GM12878 (cell line): ENCODE results near the gene CD58. TPM values are rescaled to one million over a fixed set of nuclear protein-coding genes. Genes with fewer than 3 reads are reported as not detected.

ENCODE experiments used
- ATAC-seq: fragments of 200-7000 bp; cut with Tn5 transposase; 3 replicates; pipeline ENCODE4 v1.9.1; 2020; ENCODE audit warnings: mild to moderate bottlenecking, moderate library complexity
- BruUV-seq: library from RNA; stranded (reverse); fragments of 400-500 nt; replicated peaks from 2 replicates; lab custom pipeline; 2021; lab: Mats Ljungman, UMichigan
- CTCF ChIA-PET: fragments of 300-600 bp; sonication (Branson Sonifier 250); formaldehyde crosslinking; extraction: SDS; loops from one replicate; lab custom pipeline; 2021; ENCODE audit warnings: inconsistent platforms; lab: Yijun Ruan, JAX
- POLR2A ChIA-PET: fragments of 350-600 bp; formaldehyde crosslinking; extraction: SDS; loops from one replicate; lab custom pipeline; 2021; ENCODE audit warnings: inconsistent platforms; lab: Charles Lee
- RAD21 ChIA-PET: fragments of 300-600 bp; sonication (Branson Sonifier 250); formaldehyde crosslinking; loops from one replicate; lab custom pipeline; 2023; ENCODE audit warnings: antibody characterized with exemption; ENCODE audit not compliant: unreplicated experiment; lab: Charles Lee
- SMC1A ChIA-PET: fragments of 300-600 bp; sonication (Branson Sonifier 250); formaldehyde crosslinking; loops from one replicate; lab custom pipeline; 2023; ENCODE audit not compliant: unreplicated experiment, uncharacterized antibody; lab: Charles Lee
- DNase-seq: peaks from one replicate; pipeline ENCODE4 v3.0.0-alpha.2; 2011; ENCODE audit warnings: low read depth, low spot score
- FAIRE-seq: peaks from 3 replicates; lab custom pipeline; 2011; peaks lifted over from hg19 to GRCh38; lab: Jason Lieb, UNC
- H2AFZ ChIP-seq: 2 replicates; pipeline ENCODE4 v1.6.0; 2011; ENCODE audit warnings: low read depth, low read length, control low read depth; ENCODE audit not compliant: control insufficient read depth
- H3K27ac ChIP-seq: 2 replicates; pipeline ENCODE4 v1.5.1; 2011; ENCODE audit warnings: control low read depth; ENCODE audit not compliant: control insufficient read depth, insufficient read depth
- H3K27me3 ChIP-seq, 2 experiments: replicated peaks in 1 of 2; 2 replicates each; pipeline versions ENCODE4 v1.6.0 to v1.6.1; 2011; ENCODE audit warnings: low read length in 1 of 2; ENCODE audit not compliant: control insufficient read depth in 2 of 2, insufficient read depth in 2 of 2
- H3K36me3 ChIP-seq, 2 experiments: 2 replicates each; pipeline ENCODE4 v1.5.1; 2011; ENCODE audit warnings: low read length in 1 of 2; ENCODE audit not compliant: control insufficient read depth in 2 of 2, insufficient read depth in 2 of 2
- H3K4me1 ChIP-seq: 2 replicates; pipeline ENCODE4 v1.6.1; 2011; ENCODE audit warnings: mild to moderate bottlenecking, low read length, moderate library complexity, mixed read lengths; ENCODE audit not compliant: control insufficient read depth, insufficient read depth
- H3K4me2 ChIP-seq: 2 replicates; pipeline ENCODE4 v1.6.0; 2011; ENCODE audit warnings: control low read depth; ENCODE audit not compliant: control insufficient read depth, insufficient read depth
- H3K4me3 ChIP-seq: fragments of 200-600 bp; sonication (generic); 2 replicates; pipeline ENCODE4 v1.5.1; 2016
- H3K79me2 ChIP-seq: 2 replicates; pipeline ENCODE4 v1.6.0; 2011; ENCODE audit warnings: low read length; ENCODE audit not compliant: control insufficient read depth, insufficient read depth
- H3K9ac ChIP-seq: 2 replicates; pipeline ENCODE4 v1.8.0; 2011; ENCODE audit warnings: low read length, control low read depth, mixed read lengths; ENCODE audit not compliant: control insufficient read depth, insufficient read depth
- H3K9me3 ChIP-seq: replicated peaks from 3 replicates; pipeline ENCODE4 v1.5.1; 2011; ENCODE audit warnings: mild to moderate bottlenecking, low read length; ENCODE audit not compliant: control insufficient read depth, insufficient read depth
- H4K20me1 ChIP-seq: 2 replicates; pipeline ENCODE4 v1.6.0; 2011; ENCODE audit not compliant: control insufficient read depth, insufficient read depth
- ASH2L ChIP-seq: fragments of 300-600, 200-600 bp; sonication (generic); IDR thresholded peaks from 2 replicates; pipeline ENCODE4 v1.6.1; 2017; ENCODE audit warnings: low read depth, mild to moderate bottlenecking, borderline replicate concordance
- CBX3 ChIP-seq: fragments of 200-600 bp; sonication (generic); IDR thresholded peaks from 2 replicates; pipeline ENCODE4 v1.6.1; 2016; ENCODE audit warnings: low read depth, borderline replicate concordance
- CREB1 ChIP-seq: IDR thresholded peaks from 2 replicates; pipeline ENCODE4 v1.6.1; 2012; ENCODE audit warnings: low read depth, mild to moderate bottlenecking, inconsistent platforms
- E4F1 ChIP-seq: fragments of 450-650 bp; IDR thresholded peaks from 2 replicates; pipeline ENCODE4 v1.6.1; 2018; ENCODE audit warnings: borderline replicate concordance, mild to moderate bottlenecking; ENCODE audit not compliant: partially characterized antibody
- IRF5 ChIP-seq: fragments of 450-650 bp; IDR thresholded peaks from 2 replicates; pipeline ENCODE4 v1.6.1; 2017; ENCODE audit warnings: borderline replicate concordance
- KLF5 ChIP-seq: fragments of 450-650 bp; IDR thresholded peaks from 2 replicates; pipeline ENCODE4 v1.6.1; 2014; ENCODE audit warnings: mild to moderate bottlenecking; ENCODE audit not compliant: partially characterized antibody
- POLR2A ChIP-seq: IDR thresholded peaks from 2 replicates; pipeline ENCODE4 v1.6.1; 2011; ENCODE audit warnings: low read depth, mild to moderate bottlenecking, low read length
- POU2F2 ChIP-seq: IDR thresholded peaks from 3 replicates; pipeline ENCODE4 v1.6.1; 2011; ENCODE audit warnings: low read depth, mild to moderate bottlenecking, low read length, borderline replicate concordance
- RAD21 ChIP-seq: IDR thresholded peaks from 2 replicates; pipeline ENCODE4 v1.6.1; 2011; ENCODE audit warnings: mild to moderate bottlenecking, low read depth, low read length, moderate library complexity; ENCODE audit not compliant: insufficient read depth
- RAD51 ChIP-seq: fragments of 450-650 bp; IDR thresholded peaks from 2 replicates; pipeline ENCODE4 v1.6.1; 2016; ENCODE audit warnings: moderate library complexity, mild to moderate bottlenecking, inconsistent platforms
- SMC3 ChIP-seq: IDR thresholded peaks from 2 replicates; pipeline ENCODE4 v1.6.1; 2011; ENCODE audit warnings: low read length, improper control_type of control experiment, borderline replicate concordance
- TAF1 ChIP-seq: IDR thresholded peaks from 2 replicates; pipeline ENCODE4 v1.6.1; 2011; ENCODE audit warnings: mild to moderate bottlenecking, low read depth, low read length, borderline replicate concordance
- ZNF687 ChIP-seq: fragments of 450-650 bp; IDR thresholded peaks from 2 replicates; pipeline ENCODE4 v1.6.1; 2017; ENCODE audit warnings: mild to moderate bottlenecking, moderate library complexity
- ZZZ3 ChIP-seq: IDR thresholded peaks from 2 replicates; pipeline ENCODE4 v1.6.1; 2011; ENCODE audit warnings: low read depth; ENCODE audit not compliant: control insufficient read depth, insufficient read length
- WGBS: methylation state at CpG from one replicate; pipeline ENCODE4 v1.1.6; 2016; ENCODE audit warnings: low lambda C conversion rate; ENCODE audit not compliant: insufficient replicate concordance, insufficient coverage; ENCODE audit errors: missing lambda C conversion rate; 5-methylcytosine and 5-hydroxymethylcytosine counted together
- in situ Hi-C: fragments of 300-500 bp; cut with MboI; formaldehyde crosslinking; loops from 9 replicates; pipeline ENCODE4 v1.14.3; 2018; ENCODE audit warnings: mixed read lengths
- intact Hi-C: fragments of 100-400 bp; cut with micrococcal nuclease; formaldehyde crosslinking; loops from one replicate; pipeline ENCODE4 v1.14.2; 2022; ENCODE audit not compliant: unreplicated experiment
- polyA plus RNA-seq, 11 experiments: library from polyadenylated mRNA; depleted of rRNA in 4 of 11; unstranded in 6 of 11; stranded (reverse) in 5 of 11; fragments of >200 nt; fragmentation: Nextera tagmentation in 4 of 11; fragmentation: Illumina TruSeq in 1 of 11; extraction: Ambion mirVana in 4 of 11; extraction: Trizol in 1 of 11; gene quantifications; 1 replicate in 1 of 11; 2 replicates in 10 of 11; pipeline versions ENCODE4 v1.2.1 to v1.2.3, GENCODE V29; 2011 to 2016; ENCODE audit warnings: inconsistent platforms in 2 of 11, missing spikeins in 2 of 11, low read depth in 1 of 11
- total RNA-seq, 4 experiments: library from RNA; depleted of rRNA in 3 of 4; stranded (reverse); fragments of >200 nt in 3 of 4; fragmentation: Illumina TruSeq in 1 of 4; extraction: Trizol in 1 of 4; gene quantifications; 2 replicates each; pipeline versions ENCODE4 v1.2.1 to v1.2.3, GENCODE V29; 2013 to 2021

CD58 gene
- total and polyA plus RNA-seq, 10 of the 15 experiments (the other 5 are each of a cell fraction or from before 2014, with no cell fraction given): 70.4 to 252 (median 129) TPM

- POLR2A ChIA-PET: interaction anchor here (0.7 to 5.9 kb wide), 13 partner anchors 9 to 503 kb away, joined by 3 to 95 read pairs (median 5); partner anchors contain the start of genes CD58 and TTF2
- Histone ChIP-seq H3K9me3 (no peaks in the 10 kb centered on the region), H2AFZ (no peak overlapping the region), H3K4me3 (0 out of 2 replicates have a peak overlapping the region, but pooled peaks have one; percentile 9), H3K79me2 (peaks cover 98% of the 10 kb centered on the region), H3K36me3 (peaks cover 0 to 3% of the 10 kb centered on the region in 2 experiments; a peak in 1 of 4 replicates), H3K27me3 (no peaks in the 10 kb centered on the region), H4K20me1 (no peaks in the 10 kb centered on the region), H3K4me2 (peak overlapping the region; percentile 84), H3K4me1 (peaks cover 69% of the 10 kb centered on the region), H3K27ac (peak overlapping the region; percentile 100), H3K9ac (peak overlapping the region; percentile 75)
- RAD21 ChIA-PET: interaction anchor here (0.6 to 5.9 kb wide), 19 partner anchors 8 to 506 kb away, joined by 3 to 50 read pairs (median 4); partner anchors contain the start of genes CD58 and TTF2
- intact Hi-C loops: loop anchor here (1.0 to 5.0 kb wide), 5 partner anchors 11 to 506 kb away; partner anchors contain the start of genes CD58 and TTF2
- in situ Hi-C loops: loop anchor here (25.0 kb wide), 1 partner anchor 1106 kb away; no protein-coding TSS in a partner anchor
- BruUV-seq: no TSS peak
- ATAC-seq (peak; percentile 70), DNase-seq (peak; percentile 96), FAIRE-seq (peak; percentile 77)
- SMC1A ChIA-PET: interaction anchor here (0.6 to 7.7 kb wide), 11 partner anchors 8 to 417 kb away, joined by 3 to 128 read pairs (median 11); no protein-coding TSS in a partner anchor
- 0% methylated on average over 6 of the region's 6 CpGs for WGBS
- CTCF ChIA-PET: interaction anchor here (1.0 to 4.0 kb wide), 12 partner anchors 10 to 418 kb away, joined by 3 to 30 read pairs (median 5); no protein-coding TSS in a partner anchor
- TF ChIP-seq IRF5 (no peak), KLF5 (no peak), ZZZ3 (no peak), CBX3 (no peak), TAF1 (peak; percentile 50; the same call in 1 of the 2 replicates), CREB1 (peak; percentile 89), POLR2A (peak; percentile 64), RAD51 (no peak), RAD21 (peak; percentile 37; the same call in 1 of the 2 replicates), ASH2L (no peak), E4F1 (no peak), ZNF687 (peak; percentile 98), POU2F2 (peak; percentile 72; the same call in 1 of the 3 replicates), SMC3 (no peak)
These were observed 14.4 kb downstream of the CD58 start for GRCh38 chr1:116556289-116557006.
